NCI-H82 treated with DMSO at 0.1 percent for 48 hours (cell line): ENCODE results near the gene PTPA.
"Not testable (repeated sequence)": the region's sequence is repeated elsewhere in the genome, so short reads cannot be mapped to it uniquely, and the experiment has no call there.

ENCODE experiments used
- DNase-seq: peaks from one replicate; lab custom pipeline; 2025; ENCODE audit not compliant: unreplicated experiment; lab: John Stamatoyannopoulos, UW

PTPA gene

GRCh38 chr9:129193655-129194054, 82.4 kb downstream of the PTPA start:
- no peak for DNase-seq

- DNase-seq: no peak
These were observed 83.0 kb downstream of the PTPA start for GRCh38 chr9:129194221-129194620.

DNA sequence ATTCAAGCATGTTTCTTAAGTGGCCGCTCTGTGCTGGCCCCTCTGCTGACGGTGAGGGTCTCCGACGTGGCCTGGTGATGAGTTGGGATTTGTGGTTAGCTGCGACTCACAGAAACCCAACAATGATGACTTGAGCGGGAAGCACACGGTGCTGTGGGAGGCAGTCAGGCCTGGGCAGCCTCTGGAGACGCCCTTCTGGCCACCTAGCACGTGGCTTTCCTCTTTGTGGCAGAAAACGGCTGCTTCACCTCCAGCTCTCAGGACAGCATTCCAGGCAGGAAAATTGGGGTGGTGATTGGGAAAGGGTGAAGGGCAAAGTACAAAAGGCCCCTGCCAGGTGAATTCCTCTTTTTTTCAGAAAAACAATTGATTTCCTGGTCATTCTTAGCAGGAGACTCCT, 84.4 kb downstream of the PTPA start:
- DNase-seq: no peak

GRCh38 chr9:129197045-129197444, 85.8 kb downstream of the PTPA start:
- not testable (repeated sequence) for DNase-seq

DNA sequence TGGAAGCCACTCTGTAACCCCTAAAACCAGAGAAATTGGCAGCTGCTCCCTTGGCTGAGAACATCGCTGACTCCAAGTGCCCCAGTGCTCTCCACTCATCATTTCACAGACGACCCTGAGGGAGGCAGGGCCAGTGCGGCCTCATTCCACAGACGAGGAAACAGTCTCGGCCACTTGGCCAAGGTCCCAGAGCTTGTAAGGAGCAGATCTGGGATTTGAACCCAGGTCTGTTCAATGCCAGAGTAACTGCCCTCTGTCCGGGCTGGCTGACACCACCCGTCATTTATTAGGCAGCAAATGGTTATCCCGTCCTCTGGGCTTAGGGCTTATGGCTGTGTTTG, 86.7 kb downstream of the PTPA start:
- no peak for DNase-seq
